HepG2 (cell line): ENCODE results near the gene NKX1-1. TPM values are rescaled to one million over a fixed set of nuclear protein-coding genes. Genes with fewer than 3 reads are reported as not detected.

Source experiments
- ATAC-seq: fragments of 200-7000 bp; cut with Tn5 transposase; 3 replicates; pipeline ENCODE4 v1.9.1; 2020; ENCODE audit warnings: mild to moderate bottlenecking, moderate library complexity
- BruUV-seq: library from RNA; stranded (reverse); fragments of 400-500 nt; replicated peaks from 2 replicates; lab custom pipeline; 2021; lab: Mats Ljungman, UMichigan
- CTCF ChIA-PET: fragments of 300-600 bp; formaldehyde crosslinking; extraction: SDS; loops from one replicate; lab custom pipeline; 2021; ENCODE audit warnings: low total read pairs, inconsistent platforms, low intra/inter-chr PET ratio; lab: Yijun Ruan, JAX
- POLR2A ChIA-PET: fragments of 350-600 bp; sonication (Branson Sonifier 250); formaldehyde crosslinking; loops from one replicate; lab custom pipeline; 2020; ENCODE audit warnings: antibody characterized with exemption, inconsistent platforms; lab: Yijun Ruan, JAX
- DNase-seq: peaks from one replicate; pipeline ENCODE4 v3.0.0-alpha.2; 2015; ENCODE audit warnings: low spot score
- FAIRE-seq: peaks from 3 replicates; lab custom pipeline; 2011; peaks lifted over from hg19 to GRCh38; lab: Jason Lieb, UNC
- H2AFZ ChIP-seq: one replicate; pipeline ENCODE4 v1.6.1; 2011; ENCODE audit warnings: low read length, inconsistent platforms
- H3K27ac ChIP-seq: fragments of 300-600 bp; 3 replicates; pipeline ENCODE4 v1.8.0; 2011; ENCODE audit warnings: mixed run types, mild to moderate bottlenecking, mixed read lengths, low read length, inconsistent platforms; ENCODE audit not compliant: insufficient read depth; ENCODE audit errors: extremely low read length
- H3K27me3 ChIP-seq, 2 experiments: fragments of 200-600 bp in 1 of 2; 2 replicates in 1 of 2; 3 replicates in 1 of 2; pipeline versions ENCODE4 v1.6.0 to v1.8.0; 2011; ENCODE audit warnings: low read length in 2 of 2, mild to moderate bottlenecking in 2 of 2, moderate library complexity in 2 of 2, inconsistent platforms in 1 of 2; ENCODE audit not compliant: insufficient read depth in 2 of 2, control insufficient read depth in 1 of 2
- H3K36me3 ChIP-seq, 2 experiments: fragments of 200-600 bp in 1 of 2; replicated peaks in 1 of 2; 2 replicates in 1 of 2; 3 replicates in 1 of 2; pipeline versions ENCODE4 v1.5.1 to v1.8.0; 2011; ENCODE audit warnings: low read length in 2 of 2, inconsistent platforms in 1 of 2; ENCODE audit not compliant: insufficient read depth in 2 of 2, control insufficient read depth in 1 of 2
- H3K4me1 ChIP-seq: 2 replicates; pipeline ENCODE4 v1.5.1; 2012; ENCODE audit warnings: low read length, inconsistent platforms; ENCODE audit not compliant: insufficient read depth
- H3K4me2 ChIP-seq: 2 replicates; pipeline ENCODE4 v1.6.0; 2011; ENCODE audit warnings: low read depth, low read length, inconsistent platforms
- H3K4me3 ChIP-seq, 3 experiments: fragments of 200-600 bp in 1 of 3; sonication (generic), shearing (Covaris generic) in 1 of 3; replicated peaks in 1 of 3; 2 replicates each; pipeline ENCODE4 v1.5.1; 2011 to 2016; ENCODE audit warnings: low read length in 3 of 3, inconsistent platforms in 2 of 3, low read depth in 2 of 3, mild to moderate bottlenecking in 2 of 3, control low read depth in 1 of 3, mixed read lengths in 1 of 3; ENCODE audit not compliant: insufficient read depth in 1 of 3
- H3K79me2 ChIP-seq: one replicate; pipeline ENCODE4 v1.6.1; 2011; ENCODE audit warnings: low read length, inconsistent platforms; ENCODE audit not compliant: insufficient read depth
- H3K9ac ChIP-seq: 2 replicates; pipeline ENCODE4 v1.6.0; 2011; ENCODE audit warnings: mild to moderate bottlenecking, low read depth, low read length, inconsistent platforms; ENCODE audit not compliant: insufficient read depth
- H3K9me3 ChIP-seq: 2 replicates; pipeline ENCODE4 v1.5.1; 2012; ENCODE audit warnings: mild to moderate bottlenecking, low read length
- H4K20me1 ChIP-seq: 2 replicates; pipeline ENCODE4 v1.6.0; 2011; ENCODE audit warnings: inconsistent platforms, mild to moderate bottlenecking, low read length, moderate library complexity; ENCODE audit not compliant: insufficient read depth
- E2F5 ChIP-seq: sonication (generic); formaldehyde crosslinking; conservative IDR thresholded peaks from 2 replicates; pipeline ENCODE4 v1.4.0; 2020; ENCODE audit warnings: missing genetic modification reagents
- FOXM1 ChIP-seq: sonication (generic); formaldehyde crosslinking; IDR thresholded peaks from 2 replicates; pipeline ENCODE4 v1.5.0; 2020; ENCODE audit warnings: missing genetic modification reagents
- GLI4 ChIP-seq: sonication (generic); formaldehyde crosslinking; IDR thresholded peaks from 2 replicates; pipeline ENCODE4 v1.5.1; 2020; ENCODE audit warnings: missing genetic modification reagents, mild to moderate bottlenecking, moderate library complexity, borderline replicate concordance
- HMG20A ChIP-seq: IDR thresholded peaks from 2 replicates; pipeline ENCODE4 v1.6.1; 2016; ENCODE audit warnings: borderline replicate concordance
- KAT8 ChIP-seq: IDR thresholded peaks from 2 replicates; pipeline ENCODE4 v1.6.1; 2016; ENCODE audit warnings: missing genetic modification reagents, missing compliant biosample characterization
- KLF11 ChIP-seq: IDR thresholded peaks from 2 replicates; pipeline ENCODE4 v1.6.1; 2016; ENCODE audit warnings: missing compliant biosample characterization
- MIER2 ChIP-seq: IDR thresholded peaks from 2 replicates; pipeline ENCODE4 v1.6.1; 2016; ENCODE audit warnings: missing biosample characterization, missing genetic modification reagents
- NBN ChIP-seq: fragments of 450-650 bp; conservative IDR thresholded peaks from 2 replicates; pipeline ENCODE4 v1.6.1; 2017
- TCF12 ChIP-seq, 2 experiments: fragments of 450-650 bp in 1 of 2; sonication (generic) in 1 of 2; formaldehyde crosslinking in 1 of 2; IDR thresholded peaks; 2 replicates each; pipeline versions ENCODE4 v1.6.1 to v1.8.0; 2017 to 2022; ENCODE audit warnings: antibody characterized with exemption in 1 of 2, mild to moderate bottlenecking in 1 of 2, missing genetic modification reagents in 1 of 2, moderate library complexity in 1 of 2
- ZNF354B ChIP-seq: sonication (generic); formaldehyde crosslinking; IDR thresholded peaks from 2 replicates; pipeline ENCODE4 v1.8.0; 2022; ENCODE audit warnings: mild to moderate bottlenecking, missing genetic modification reagents
- ZNF850 ChIP-seq: sonication (generic); formaldehyde crosslinking; conservative IDR thresholded peaks from 2 replicates; pipeline ENCODE4 v1.9.0; 2021; ENCODE audit warnings: mild to moderate bottlenecking, missing genetic modification reagents
- WGBS: methylation state at CpG from one replicate; pipeline ENCODE4 v1.1.6; 2017; ENCODE audit warnings: low lambda C conversion rate; 5-methylcytosine and 5-hydroxymethylcytosine counted together
- in situ Hi-C: cut with HindIII; loops from 2 replicates; pipeline ENCODE4 v1.10.0; 2017; ENCODE audit warnings: low pct_unique_long_range_greater_than_20kb; ENCODE audit not compliant: extremely low pct_ligation_motif_present
- intact Hi-C: fragments of 100-400 bp; cut with micrococcal nuclease; formaldehyde crosslinking; loops from one replicate; pipeline ENCODE4 v1.10.0; 2022; ENCODE audit not compliant: unreplicated experiment
- polyA plus RNA-seq, 8 experiments: library from polyadenylated mRNA; depleted of rRNA in 3 of 8; stranded (reverse) in 7 of 8; unstranded in 1 of 8; fragments of >200 nt; fragmentation: Illumina TruSeq in 4 of 8; extraction: Trizol in 4 of 8; gene quantifications; 2 replicates each; pipeline versions ENCODE4 v1.2.1 to v1.2.3, GENCODE V29; 2011 to 2016; ENCODE audit warnings: low read depth in 4 of 8, missing spikeins in 1 of 8, mixed read lengths in 1 of 8; ENCODE audit not compliant: insufficient read depth in 1 of 8
- total RNA-seq, 5 experiments: library from RNA; depleted of rRNA; stranded (reverse); fragments of >200 nt; fragmentation: Illumina TruSeq; extraction: Trizol; gene quantifications; 2 replicates each; pipeline ENCODE4 v1.2.3, GENCODE V29; 2016; ENCODE audit warnings: low read depth in 1 of 5
- TF ChIP-seq, protein P1 (sequence below): sonication (generic); formaldehyde crosslinking; IDR thresholded peaks from 2 replicates; pipeline ENCODE4 v1.4.0; 2020; ENCODE audit warnings: mild to moderate bottlenecking, missing genetic modification reagents
- TF ChIP-seq, protein P2 (sequence below): sonication (generic); formaldehyde crosslinking; IDR thresholded peaks from 2 replicates; pipeline ENCODE4 v1.9.0; 2022; ENCODE audit warnings: low read depth, missing genetic modification reagents
- TF ChIP-seq, protein P3 (sequence below): sonication (generic); formaldehyde crosslinking; IDR thresholded peaks from 2 replicates; pipeline ENCODE4 v1.4.0; 2020; ENCODE audit warnings: missing genetic modification reagents

Gene NKX1-1
- total and polyA plus RNA-seq, 2 of the 13 experiments (the other 11 are each of a cell fraction or from before 2014, with no cell fraction given), result not detected

- ChIA-PET CTCF (no interaction called here), POLR2A (no interaction called here)
- no TSS peak for BruUV-seq
- FAIRE-seq (no peak), ATAC-seq (no peak), DNase-seq (no peak)
- Histone ChIP-seq H3K36me3 (no peaks in the 10 kb centered on the region), H3K27me3 (peaks cover 0 to 33% of the 10 kb centered on the region in 2 experiments; a peak in 4 of 5 replicates), H3K9ac (no peak overlapping the region), H3K27ac (no peak overlapping the region), H3K4me3 (no peak overlapping the region), H3K9me3 (no peaks in the 10 kb centered on the region), H4K20me1 (no peaks in the 10 kb centered on the region), H3K79me2 (no peaks in the 10 kb centered on the region), H3K4me1 (no peaks in the 10 kb centered on the region), H3K4me2 (no peak overlapping the region), H2AFZ (no peak overlapping the region)
- intact Hi-C loops (no loop called here), in situ Hi-C loops (no loop called here)
- TF ChIP-seq TCF12 (IDR thresholded peaks at IDR 0.05) (no peak), TCF12 (CRISPR knock-in tag; IDR thresholded peaks at IDR 0.05) (no peak), MIER2 (no peak), HMG20A (CRISPR knock-in tag) (no peak), ZNF850 (no peak), KAT8 (CRISPR knock-in tag) (no peak), E2F5 (CRISPR knock-in tag) (no peak), FOXM1 (no peak), NBN (no peak), KLF11 (no peak), GLI4 (no peak), ZNF354B (no peak)
- TF ChIP-seq, protein P1, sequence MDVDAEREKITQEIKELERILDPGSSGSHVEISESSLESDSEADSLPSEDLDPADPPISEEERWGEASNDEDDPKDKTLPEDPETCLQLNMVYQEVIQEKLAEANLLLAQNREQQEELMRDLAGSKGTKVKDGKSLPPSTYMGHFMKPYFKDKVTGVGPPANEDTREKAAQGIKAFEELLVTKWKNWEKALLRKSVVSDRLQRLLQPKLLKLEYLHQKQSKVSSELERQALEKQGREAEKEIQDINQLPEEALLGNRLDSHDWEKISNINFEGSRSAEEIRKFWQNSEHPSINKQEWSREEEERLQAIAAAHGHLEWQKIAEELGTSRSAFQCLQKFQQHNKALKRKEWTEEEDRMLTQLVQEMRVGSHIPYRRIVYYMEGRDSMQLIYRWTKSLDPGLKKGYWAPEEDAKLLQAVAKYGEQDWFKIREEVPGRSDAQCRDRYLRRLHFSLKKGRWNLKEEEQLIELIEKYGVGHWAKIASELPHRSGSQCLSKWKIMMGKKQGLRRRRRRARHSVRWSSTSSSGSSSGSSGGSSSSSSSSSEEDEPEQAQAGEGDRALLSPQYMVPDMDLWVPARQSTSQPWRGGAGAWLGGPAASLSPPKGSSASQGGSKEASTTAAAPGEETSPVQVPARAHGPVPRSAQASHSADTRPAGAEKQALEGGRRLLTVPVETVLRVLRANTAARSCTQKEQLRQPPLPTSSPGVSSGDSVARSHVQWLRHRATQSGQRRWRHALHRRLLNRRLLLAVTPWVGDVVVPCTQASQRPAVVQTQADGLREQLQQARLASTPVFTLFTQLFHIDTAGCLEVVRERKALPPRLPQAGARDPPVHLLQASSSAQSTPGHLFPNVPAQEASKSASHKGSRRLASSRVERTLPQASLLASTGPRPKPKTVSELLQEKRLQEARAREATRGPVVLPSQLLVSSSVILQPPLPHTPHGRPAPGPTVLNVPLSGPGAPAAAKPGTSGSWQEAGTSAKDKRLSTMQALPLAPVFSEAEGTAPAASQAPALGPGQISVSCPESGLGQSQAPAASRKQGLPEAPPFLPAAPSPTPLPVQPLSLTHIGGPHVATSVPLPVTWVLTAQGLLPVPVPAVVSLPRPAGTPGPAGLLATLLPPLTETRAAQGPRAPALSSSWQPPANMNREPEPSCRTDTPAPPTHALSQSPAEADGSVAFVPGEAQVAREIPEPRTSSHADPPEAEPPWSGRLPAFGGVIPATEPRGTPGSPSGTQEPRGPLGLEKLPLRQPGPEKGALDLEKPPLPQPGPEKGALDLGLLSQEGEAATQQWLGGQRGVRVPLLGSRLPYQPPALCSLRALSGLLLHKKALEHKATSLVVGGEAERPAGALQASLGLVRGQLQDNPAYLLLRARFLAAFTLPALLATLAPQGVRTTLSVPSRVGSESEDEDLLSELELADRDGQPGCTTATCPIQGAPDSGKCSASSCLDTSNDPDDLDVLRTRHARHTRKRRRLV (CRISPR knock-in tag), result no peak
- TF ChIP-seq, protein P2, sequence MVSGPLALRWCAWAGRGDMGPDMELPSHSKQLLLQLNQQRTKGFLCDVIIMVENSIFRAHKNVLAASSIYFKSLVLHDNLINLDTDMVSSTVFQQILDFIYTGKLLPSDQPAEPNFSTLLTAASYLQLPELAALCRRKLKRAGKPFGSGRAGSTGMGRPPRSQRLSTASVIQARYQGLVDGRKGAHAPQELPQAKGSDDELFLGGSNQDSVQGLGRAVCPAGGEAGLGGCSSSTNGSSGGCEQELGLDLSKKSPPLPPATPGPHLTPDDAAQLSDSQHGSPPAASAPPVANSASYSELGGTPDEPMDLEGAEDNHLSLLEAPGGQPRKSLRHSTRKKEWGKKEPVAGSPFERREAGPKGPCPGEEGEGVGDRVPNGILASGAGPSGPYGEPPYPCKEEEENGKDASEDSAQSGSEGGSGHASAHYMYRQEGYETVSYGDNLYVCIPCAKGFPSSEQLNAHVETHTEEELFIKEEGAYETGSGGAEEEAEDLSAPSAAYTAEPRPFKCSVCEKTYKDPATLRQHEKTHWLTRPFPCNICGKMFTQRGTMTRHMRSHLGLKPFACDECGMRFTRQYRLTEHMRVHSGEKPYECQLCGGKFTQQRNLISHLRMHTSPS (CRISPR knock-in tag), result no peak
- TF ChIP-seq, protein P3, sequence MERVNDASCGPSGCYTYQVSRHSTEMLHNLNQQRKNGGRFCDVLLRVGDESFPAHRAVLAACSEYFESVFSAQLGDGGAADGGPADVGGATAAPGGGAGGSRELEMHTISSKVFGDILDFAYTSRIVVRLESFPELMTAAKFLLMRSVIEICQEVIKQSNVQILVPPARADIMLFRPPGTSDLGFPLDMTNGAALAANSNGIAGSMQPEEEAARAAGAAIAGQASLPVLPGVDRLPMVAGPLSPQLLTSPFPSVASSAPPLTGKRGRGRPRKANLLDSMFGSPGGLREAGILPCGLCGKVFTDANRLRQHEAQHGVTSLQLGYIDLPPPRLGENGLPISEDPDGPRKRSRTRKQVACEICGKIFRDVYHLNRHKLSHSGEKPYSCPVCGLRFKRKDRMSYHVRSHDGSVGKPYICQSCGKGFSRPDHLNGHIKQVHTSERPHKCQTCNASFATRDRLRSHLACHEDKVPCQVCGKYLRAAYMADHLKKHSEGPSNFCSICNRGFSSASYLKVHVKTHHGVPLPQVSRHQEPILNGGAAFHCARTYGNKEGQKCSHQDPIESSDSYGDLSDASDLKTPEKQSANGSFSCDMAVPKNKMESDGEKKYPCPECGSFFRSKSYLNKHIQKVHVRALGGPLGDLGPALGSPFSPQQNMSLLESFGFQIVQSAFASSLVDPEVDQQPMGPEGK (CRISPR knock-in tag), result no peak
- 33% methylated on average over 13 of the region's 13 CpGs for WGBS
Measured at GRCh38 chr4:1415681-1415981, 9.4 kb upstream of the NKX1-1 start.
